NCI-H2171 (cell line): ENCODE measurements around the gene TNFRSF13B.
"Not testable (repeated sequence)": the region's sequence is repeated elsewhere in the genome, so short reads cannot be mapped to it uniquely, and the experiment has no call there.

Experiments
- DNase-seq: peaks from one replicate; lab custom pipeline; 2025; lab: John Stamatoyannopoulos, UW

Gene TNFRSF13B

GRCh38 chr17:16911141-16911937, 60.6 kb downstream of the TNFRSF13B start:
- DNase-seq: no peak

GRCh38 chr17:16910341-16910740, 61.6 kb downstream of the TNFRSF13B start:
- no peak for DNase-seq

GRCh38 chr17:16909472-16910246, 62.3 kb downstream of the TNFRSF13B start:
- DNase-seq: no peak

- DNase-seq: no peak
These were observed 63.6 kb downstream of the TNFRSF13B start for GRCh38 chr17:16908273-16908672.

DNA sequence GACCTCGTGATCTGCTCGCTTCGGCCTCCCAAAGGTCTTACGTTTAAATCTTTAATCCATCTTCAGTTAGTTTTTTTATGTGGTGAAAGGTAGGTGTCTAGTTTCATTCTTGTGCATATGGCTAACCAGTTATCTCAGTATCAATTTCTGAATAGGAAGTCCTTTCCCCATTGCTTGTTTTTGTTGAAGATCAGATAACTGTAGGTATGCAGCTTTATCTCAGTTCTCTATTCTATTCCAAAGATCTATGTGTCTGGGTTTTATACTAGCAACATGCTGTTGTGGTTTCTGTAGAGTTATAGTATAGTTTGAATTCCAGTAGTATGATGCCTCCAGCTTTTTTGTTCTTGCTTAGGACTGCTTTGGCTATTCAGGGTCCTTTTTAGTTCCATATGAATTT, 65.2 kb downstream of the TNFRSF13B start:
- DNase-seq: no peak

- DNase-seq: no peak
These were observed 66.2 kb downstream of the TNFRSF13B start for GRCh38 chr17:16905593-16906191.

- not testable (repeated sequence) for DNase-seq
These were observed 68.8 kb downstream of the TNFRSF13B start for GRCh38 chr17:16903070-16903469.

GRCh38 chr17:16900288-16900882, 71.5 kb downstream of the TNFRSF13B start:
- no peak for DNase-seq

- DNase-seq: not testable (repeated sequence)
These were observed 74.6 kb downstream of the TNFRSF13B start for GRCh38 chr17:16897211-16897896.

DNA sequence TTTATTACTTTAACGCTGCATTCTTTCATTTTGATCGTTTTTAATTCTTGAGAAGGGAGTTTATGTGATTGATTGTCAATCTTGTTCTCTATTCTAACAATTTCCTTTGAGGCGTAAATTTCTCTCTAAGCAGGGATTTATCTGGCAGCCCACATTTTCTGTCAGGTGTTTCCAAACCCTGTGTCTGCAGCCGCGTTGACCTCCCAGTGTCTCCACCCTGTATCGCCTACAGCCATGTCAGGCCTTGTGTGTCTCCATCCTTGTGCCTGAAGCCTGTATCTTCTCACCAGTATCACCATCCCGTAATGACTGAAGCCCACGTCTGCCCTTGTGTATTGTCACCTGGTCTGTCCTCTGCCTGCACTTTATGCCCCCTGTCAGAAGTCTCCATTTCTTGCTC, 75.7 kb downstream of the TNFRSF13B start:
- DNase-seq: not testable (repeated sequence)

GRCh38 chr17:16893527-16893926, 78.4 kb downstream of the TNFRSF13B start:
- not testable (repeated sequence) for DNase-seq

- DNase-seq: not testable (repeated sequence)
These were observed 79.0 kb downstream of the TNFRSF13B start for GRCh38 chr17:16892876-16893454.

GRCh38 chr17:16889088-16889465, 82.8 kb downstream of the TNFRSF13B start:
- no peak for DNase-seq
